H9 (cell line): ENCODE data around the gene TUBB4B. TPM values are rescaled to one million over a fixed set of nuclear protein-coding genes. Genes with fewer than 3 reads are reported as not detected.

Experiments used
- DNase-seq: peaks from one replicate; pipeline ENCODE4 v3.0.0-alpha.2; 2017
- H2AFZ ChIP-seq: one replicate; pipeline ENCODE4 v1.6.1; 2013; ENCODE audit warnings: mild to moderate bottlenecking, low read length, control low read depth, moderate library complexity
- H2AK5ac ChIP-seq: 2 replicates; pipeline ENCODE4 v1.6.1; 2013; ENCODE audit warnings: low read length, control low read depth, mixed read lengths; ENCODE audit not compliant: insufficient read length
- H2BK120ac ChIP-seq: one replicate; pipeline ENCODE4 v1.6.1; 2013; ENCODE audit warnings: low read depth, mild to moderate bottlenecking, low read length, control low read depth, inconsistent platforms; ENCODE audit not compliant: poor library complexity, severe bottlenecking
- H2BK12ac ChIP-seq: 2 replicates; pipeline ENCODE4 v1.6.1; 2013; ENCODE audit warnings: low read length, control low read depth, mixed read lengths, low read depth; ENCODE audit not compliant: insufficient read length
- H2BK15ac ChIP-seq: 2 replicates; pipeline ENCODE4 v1.6.1; 2013; ENCODE audit warnings: low read depth, low read length, control low read depth
- H2BK20ac ChIP-seq: one replicate; pipeline ENCODE4 v1.6.1; 2013; ENCODE audit warnings: low read depth, mild to moderate bottlenecking, low read length, control low read depth, inconsistent platforms; ENCODE audit not compliant: poor library complexity, severe bottlenecking
- H2BK5ac ChIP-seq: 2 replicates; pipeline ENCODE4 v1.6.1; 2013; ENCODE audit warnings: low read length, control low read depth, mixed read lengths; ENCODE audit not compliant: insufficient read length
- H3K14ac ChIP-seq: 2 replicates; pipeline ENCODE4 v1.6.1; 2013; ENCODE audit warnings: low read length, control low read depth; ENCODE audit not compliant: insufficient read depth
- H3K18ac ChIP-seq: 2 replicates; pipeline ENCODE4 v1.6.1; 2013; ENCODE audit warnings: low read depth, mild to moderate bottlenecking, mixed read lengths, low read length, control low read depth; ENCODE audit not compliant: insufficient read length
- H3K23ac ChIP-seq: 2 replicates; pipeline ENCODE4 v1.6.1; 2013; ENCODE audit warnings: low read length, control low read depth, mixed read lengths, low read depth; ENCODE audit not compliant: insufficient read length
- H3K23me2 ChIP-seq: 2 replicates; pipeline ENCODE4 v1.6.1; 2013; ENCODE audit warnings: low read depth, mild to moderate bottlenecking, mixed read lengths, low read length, control low read depth; ENCODE audit not compliant: insufficient read length, poor library complexity, severe bottlenecking
- H3K27ac ChIP-seq: 2 replicates; pipeline ENCODE4 v1.5.1; 2013; ENCODE audit warnings: low read length, control low read depth, mixed read lengths, low read depth; ENCODE audit not compliant: insufficient read length
- H3K27me3 ChIP-seq: 2 replicates; pipeline ENCODE4 v1.6.1; 2013; ENCODE audit warnings: low read length, control low read depth, inconsistent platforms; ENCODE audit not compliant: insufficient read depth
- H3K4ac ChIP-seq: 2 replicates; pipeline ENCODE4 v1.6.1; 2013; ENCODE audit warnings: low read depth, mild to moderate bottlenecking, control low read depth, inconsistent platforms, low read length, moderate library complexity
- H3K4me1 ChIP-seq: 2 replicates; pipeline ENCODE4 v1.6.1; 2013; ENCODE audit warnings: low read length, control low read depth, inconsistent platforms; ENCODE audit not compliant: insufficient read depth
- H3K4me2 ChIP-seq: 2 replicates; pipeline ENCODE4 v1.6.1; 2013; ENCODE audit warnings: low read length, control low read depth, mixed read lengths; ENCODE audit not compliant: insufficient read length, insufficient read depth
- H3K56ac ChIP-seq: 2 replicates; pipeline ENCODE4 v1.6.1; 2013; ENCODE audit warnings: low read depth, mild to moderate bottlenecking, mixed read lengths, low read length, control low read depth; ENCODE audit not compliant: insufficient read length
- H3K79me1 ChIP-seq: 2 replicates; pipeline ENCODE4 v1.6.1; 2013; ENCODE audit warnings: low read depth, mild to moderate bottlenecking, moderate library complexity, low read length, control low read depth, inconsistent platforms; ENCODE audit not compliant: insufficient read depth, poor library complexity, severe bottlenecking
- H3K79me2 ChIP-seq: 2 replicates; pipeline ENCODE4 v1.6.1; 2013; ENCODE audit warnings: low read length, control low read depth, inconsistent platforms; ENCODE audit not compliant: insufficient read depth
- H3K9ac ChIP-seq: 2 replicates; pipeline ENCODE4 v1.6.1; 2013; ENCODE audit warnings: low read length, control low read depth, mixed read lengths; ENCODE audit not compliant: insufficient read length; ENCODE audit errors: extremely low read depth
- H3K9me3 ChIP-seq: one replicate; pipeline ENCODE4 v1.6.1; 2013; ENCODE audit warnings: low read depth, low read length, inconsistent platforms; ENCODE audit not compliant: control insufficient read depth
- H3T11ph ChIP-seq: one replicate; pipeline ENCODE4 v1.6.1; 2013; ENCODE audit warnings: mild to moderate bottlenecking, low read length, control low read depth, inconsistent platforms
- H4K20me1 ChIP-seq: one replicate; pipeline ENCODE4 v1.6.1; 2013; ENCODE audit not compliant: control insufficient read depth, insufficient read length, insufficient read depth
- H4K5ac ChIP-seq: 2 replicates; pipeline ENCODE4 v1.6.1; 2013; ENCODE audit warnings: low read depth, mild to moderate bottlenecking, mixed read lengths, low read length, control low read depth; ENCODE audit not compliant: insufficient read length
- H4K8ac ChIP-seq: replicated peaks from 2 replicates; pipeline ENCODE4 v1.6.1; 2013; ENCODE audit warnings: low read length, control low read depth, mixed read lengths, low read depth; ENCODE audit not compliant: insufficient read length
- H4K91ac ChIP-seq: 2 replicates; pipeline ENCODE4 v1.6.1; 2013; ENCODE audit warnings: low read depth, mild to moderate bottlenecking, moderate library complexity, mixed read lengths, low read length, control low read depth; ENCODE audit not compliant: insufficient read length
- H3K27ac Mint-ChIP-seq, 3 experiments: 2 replicates in 2 of 3; 3 replicates in 1 of 3; pipeline ENCODE4 v1.8.0; 2020 to 2021; ENCODE audit warnings: mixed read lengths in 3 of 3, mild to moderate bottlenecking in 1 of 3, moderate library complexity in 1 of 3
- H3K27me3 Mint-ChIP-seq: 2 replicates; pipeline ENCODE4 v1.8.0; 2021; ENCODE audit warnings: low read depth, mild to moderate bottlenecking, moderate library complexity, mixed read lengths
- H3K36me3 Mint-ChIP-seq, 3 experiments: 2 replicates in 2 of 3; 3 replicates in 1 of 3; pipeline ENCODE4 v1.8.0; 2020 to 2021; ENCODE audit warnings: low read depth in 3 of 3, mixed read lengths in 3 of 3; ENCODE audit not compliant: insufficient read depth in 1 of 3
- H3K4me1 Mint-ChIP-seq, 2 experiments: 2 replicates each; pipeline ENCODE4 v1.8.0; 2020; ENCODE audit warnings: mixed read lengths in 2 of 2
- H3K4me3 Mint-ChIP-seq, 2 experiments: 2 replicates in 1 of 2; 3 replicates in 1 of 2; pipeline ENCODE4 v1.8.0; 2020 to 2021; ENCODE audit warnings: mild to moderate bottlenecking in 2 of 2, mixed read lengths in 2 of 2, moderate library complexity in 1 of 2
- H3K9me3 Mint-ChIP-seq, 2 experiments: 2 replicates in 1 of 2; 3 replicates in 1 of 2; pipeline ENCODE4 v1.8.0; 2020; ENCODE audit warnings: mild to moderate bottlenecking in 2 of 2, mixed read lengths in 2 of 2, moderate library complexity in 1 of 2
- CTCF ChIP-seq: fragments of 200-600 bp; sonication (generic); conservative IDR thresholded peaks from 3 replicates; pipeline ENCODE4 v1.8.0; 2021; ENCODE audit warnings: antibody characterized with exemption, mild to moderate bottlenecking
- WGBS: extraction: QIAGEN DNeasy Blood & Tissue Kit; methylation state at CpG from one replicate; pipeline ENCODE4 v1.1.7; 2013; ENCODE audit warnings: missing lambda C conversion rate, low lambda C conversion rate, mixed read lengths; ENCODE audit not compliant: insufficient read length; ENCODE audit errors: extremely low coverage; 5-methylcytosine and 5-hydroxymethylcytosine counted together
- total RNA-seq: library from RNA; stranded (reverse); gene quantifications from 2 replicates; pipeline ENCODE4 v1.2.1, GENCODE V29; 2021

Gene TUBB4B
- total RNA-seq, 1 experiment from 2014 or later: 378 TPM

- Histone ChIP-seq H2BK12ac (no peak overlapping the region), H2BK120ac (no peak overlapping the region), H2BK5ac (no peak overlapping the region), H3K9me3 (no peaks in the 10 kb centered on the region), H3K23ac (no peak overlapping the region), H2BK15ac (no peak overlapping the region), H3K27ac (no peak overlapping the region), H3K4me1 (no peaks in the 10 kb centered on the region), H2AFZ (no peak overlapping the region), H4K20me1 (no peaks in the 10 kb centered on the region), H2BK20ac (no peak overlapping the region), H3K18ac (no peak overlapping the region), H3K9ac (no peak overlapping the region), H3K4me2 (no peak overlapping the region), H3K4ac (no peak overlapping the region), H4K8ac (no peak overlapping the region), H2AK5ac (no peak overlapping the region), H4K91ac (no peak overlapping the region), H3K56ac (no peak overlapping the region), H3T11ph (no peak overlapping the region), H3K79me2 (no peaks in the 10 kb centered on the region), H3K27me3 (no peaks in the 10 kb centered on the region), H4K5ac (no peak overlapping the region), H3K23me2 (no peaks in the 10 kb centered on the region), H3K14ac (no peak overlapping the region), H3K79me1 (no peaks in the 10 kb centered on the region)
- no peak for TF ChIP-seq CTCF
- no peak for DNase-seq
- no peak overlapping the region for H3K4me3 Mint-ChIP-seq
- no peaks in the 10 kb centered on the region; a peak in 1 of 4 replicates for H3K4me1 Mint-ChIP-seq
- no peaks in the 10 kb centered on the region; a peak in 1 of 5 replicates for H3K9me3 Mint-ChIP-seq
- H3K36me3 Mint-ChIP-seq: peaks cover 12 to 59% (median 43%) of the 10 kb centered on the region in 3 experiments; a peak in 6 of 7 replicates
- peak overlapping the region in 2 of 3 experiments; percentile 3 to 8; a peak in 1 of 7 replicates for H3K27ac Mint-ChIP-seq
- H3K27me3 Mint-ChIP-seq: no peaks in the 10 kb centered on the region; the same call in 1 of the 2 replicates
- no CpG with 5 or more reads among the region's 19 CpGs for whole genome bisulfite sequencing
Observed at GRCh38 chr9:137268538-137269201, 27.6 kb downstream of the TUBB4B start.
